ENCODE measurements around the gene UBE2D4.
"Not testable (repeated sequence)": the region's sequence is repeated elsewhere in the genome, so short reads cannot be mapped to it uniquely, and the experiment has no call there.

Gene UBE2D4

DNA sequence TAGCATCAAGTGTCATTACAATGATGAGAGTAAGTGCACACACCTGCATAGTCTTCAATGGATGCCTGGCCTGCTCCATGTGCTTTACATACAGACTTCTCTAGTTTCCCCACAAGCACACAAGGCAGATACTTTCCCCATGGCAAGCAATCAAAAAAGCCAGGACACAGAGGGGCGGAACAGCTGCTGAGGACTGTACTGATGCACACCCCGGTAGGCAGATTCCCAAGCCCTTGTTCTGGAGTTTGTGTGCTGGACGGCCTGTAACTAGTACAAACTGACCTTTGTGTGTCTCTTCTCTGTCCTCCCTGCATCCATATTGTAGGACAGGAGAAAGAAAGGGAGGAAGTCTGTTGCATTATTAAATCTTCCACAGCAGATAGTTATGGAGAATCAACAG is 25.8 kb downstream of the UBE2D4 start:
- no peak overlapping the region for H3K4me3 ChIP-seq (ENCODE audit: low read depth, low read length)
- TF ChIP-seq, protein P1, sequence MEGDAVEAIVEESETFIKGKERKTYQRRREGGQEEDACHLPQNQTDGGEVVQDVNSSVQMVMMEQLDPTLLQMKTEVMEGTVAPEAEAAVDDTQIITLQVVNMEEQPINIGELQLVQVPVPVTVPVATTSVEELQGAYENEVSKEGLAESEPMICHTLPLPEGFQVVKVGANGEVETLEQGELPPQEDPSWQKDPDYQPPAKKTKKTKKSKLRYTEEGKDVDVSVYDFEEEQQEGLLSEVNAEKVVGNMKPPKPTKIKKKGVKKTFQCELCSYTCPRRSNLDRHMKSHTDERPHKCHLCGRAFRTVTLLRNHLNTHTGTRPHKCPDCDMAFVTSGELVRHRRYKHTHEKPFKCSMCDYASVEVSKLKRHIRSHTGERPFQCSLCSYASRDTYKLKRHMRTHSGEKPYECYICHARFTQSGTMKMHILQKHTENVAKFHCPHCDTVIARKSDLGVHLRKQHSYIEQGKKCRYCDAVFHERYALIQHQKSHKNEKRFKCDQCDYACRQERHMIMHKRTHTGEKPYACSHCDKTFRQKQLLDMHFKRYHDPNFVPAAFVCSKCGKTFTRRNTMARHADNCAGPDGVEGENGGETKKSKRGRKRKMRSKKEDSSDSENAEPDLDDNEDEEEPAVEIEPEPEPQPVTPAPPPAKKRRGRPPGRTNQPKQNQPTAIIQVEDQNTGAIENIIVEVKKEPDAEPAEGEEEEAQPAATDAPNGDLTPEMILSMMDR (IDR thresholded peaks at IDR 0.05; ENCODE audit: low read depth, low read length) = no peak

DNA sequence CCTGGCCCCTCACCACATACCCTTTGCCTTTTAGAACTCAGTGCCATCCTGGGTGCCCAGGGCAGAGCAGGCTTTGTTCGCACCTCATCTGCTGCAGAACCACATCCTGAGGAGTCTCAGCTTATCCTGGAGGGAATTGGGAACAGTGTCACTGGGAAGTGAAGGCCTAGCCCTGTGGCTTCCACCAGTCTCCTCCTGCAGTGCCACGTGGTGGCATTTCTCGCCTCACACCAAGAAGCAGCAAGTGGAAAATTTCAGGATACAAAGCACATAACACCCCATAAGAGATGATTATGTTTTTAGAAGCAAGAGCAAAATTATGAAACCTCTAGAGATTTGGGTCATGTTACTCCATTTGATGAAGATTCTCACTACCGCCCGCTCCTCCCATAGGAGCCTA is 26.8 kb downstream of the UBE2D4 start:
- H3K4me3 ChIP-seq (ENCODE audit: low read depth, low read length) = no peak overlapping the region
- TF ChIP-seq, protein P1 (IDR thresholded peaks at IDR 0.05; ENCODE audit: low read depth, low read length) = no peak

GRCh38 chr7:43954524-43955228 is 28.4 kb downstream of the UBE2D4 start:
- H3K4me3 ChIP-seq (ENCODE audit: low read depth, low read length) = no peak overlapping the region
- TF ChIP-seq, protein P1 (IDR thresholded peaks at IDR 0.05; ENCODE audit: low read depth, low read length) = peak; percentile 59

DNA sequence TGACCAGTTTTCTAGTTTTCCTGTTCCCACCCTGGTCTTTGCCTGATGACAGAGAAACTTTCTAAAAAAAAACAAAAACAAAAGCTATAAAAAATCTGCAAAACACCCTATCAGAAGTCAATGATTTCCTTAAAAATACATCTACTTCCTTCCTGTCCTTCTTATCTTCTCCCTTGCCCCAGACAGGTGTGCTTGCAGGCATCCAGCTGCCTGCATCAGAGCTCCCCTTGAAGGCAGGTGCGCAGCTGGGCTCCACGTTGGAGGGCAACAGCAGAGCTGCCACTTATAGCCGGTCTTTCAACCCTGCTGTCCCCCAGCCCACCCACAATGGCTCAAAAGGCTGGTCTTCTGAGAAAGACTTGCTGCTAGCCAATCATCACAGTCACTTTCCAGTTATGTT is 29.8 kb downstream of the UBE2D4 start:
- H3K4me3 ChIP-seq (ENCODE audit: low read depth, low read length) = no peak overlapping the region
- TF ChIP-seq, protein P1 (IDR thresholded peaks at IDR 0.05; ENCODE audit: low read depth, low read length) = no peak

GRCh38 chr7:43960933-43961332 is 34.7 kb downstream of the UBE2D4 start:
- TF ChIP-seq, protein P1 (IDR thresholded peaks at IDR 0.05; ENCODE audit: low read depth, low read length) = no peak
- no peak overlapping the region for H3K4me3 ChIP-seq (ENCODE audit: low read depth, low read length)

GRCh38 chr7:43966392-43966791 is 40.2 kb downstream of the UBE2D4 start:
- H3K4me3 ChIP-seq (ENCODE audit: low read depth, low read length) = not testable (repeated sequence)

DNA sequence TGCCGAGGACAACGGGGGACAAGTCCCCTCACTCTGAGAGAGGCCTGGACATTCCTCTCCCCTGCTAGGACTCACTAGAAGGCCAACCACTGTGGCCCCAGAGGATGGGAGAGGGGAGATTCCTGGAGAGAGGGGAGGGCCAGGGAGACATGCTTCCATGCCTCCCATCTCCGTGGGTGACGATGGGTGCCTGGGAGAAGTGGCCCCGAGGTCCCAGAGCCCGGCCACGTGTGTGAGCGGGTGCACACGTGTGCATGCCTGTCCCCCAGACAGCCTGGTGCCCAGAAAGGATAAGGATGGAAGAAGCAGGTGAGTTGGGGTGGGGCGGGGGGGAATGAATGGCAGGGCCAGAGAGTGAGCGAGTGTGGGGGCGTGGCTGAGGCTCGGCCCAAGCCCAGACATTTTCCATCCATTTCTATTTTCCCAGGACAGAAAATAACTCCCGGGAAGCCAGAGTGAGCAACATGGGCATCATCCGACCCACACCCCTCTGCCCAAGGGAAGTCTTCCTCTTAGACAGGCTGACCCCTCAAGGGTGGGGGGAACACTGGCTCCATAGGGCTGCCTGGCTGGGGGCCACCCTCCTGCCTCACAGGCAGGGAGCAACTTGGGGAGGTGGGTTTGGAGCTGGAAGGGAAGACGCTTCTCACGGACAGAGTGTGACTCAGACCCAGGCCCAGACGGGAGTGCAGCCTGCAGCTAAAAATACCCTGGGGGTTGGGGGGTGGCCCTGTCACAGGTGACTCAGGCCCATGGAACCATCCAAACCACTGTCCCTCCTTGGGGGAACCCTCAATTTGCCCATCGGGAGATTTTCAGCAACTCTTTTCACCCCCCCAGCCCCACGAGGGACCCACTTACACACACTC is 42.2 kb downstream of the UBE2D4 start:
- H3K4me3 ChIP-seq (ENCODE audit: low read depth, low read length) = not testable (repeated sequence)

GRCh38 chr7:43969586-43969985 is 43.4 kb downstream of the UBE2D4 start:
- not testable (repeated sequence) for H3K4me3 ChIP-seq (ENCODE audit: low read depth, low read length)

GRCh38 chr7:43970698-43971097 is 44.5 kb downstream of the UBE2D4 start:
- not testable (repeated sequence) for H3K4me3 ChIP-seq (ENCODE audit: low read depth, low read length)

GRCh38 chr7:43974033-43974573 is 47.9 kb downstream of the UBE2D4 start:
- not testable (repeated sequence) for H3K4me3 ChIP-seq (ENCODE audit: low read depth, low read length)

DNA sequence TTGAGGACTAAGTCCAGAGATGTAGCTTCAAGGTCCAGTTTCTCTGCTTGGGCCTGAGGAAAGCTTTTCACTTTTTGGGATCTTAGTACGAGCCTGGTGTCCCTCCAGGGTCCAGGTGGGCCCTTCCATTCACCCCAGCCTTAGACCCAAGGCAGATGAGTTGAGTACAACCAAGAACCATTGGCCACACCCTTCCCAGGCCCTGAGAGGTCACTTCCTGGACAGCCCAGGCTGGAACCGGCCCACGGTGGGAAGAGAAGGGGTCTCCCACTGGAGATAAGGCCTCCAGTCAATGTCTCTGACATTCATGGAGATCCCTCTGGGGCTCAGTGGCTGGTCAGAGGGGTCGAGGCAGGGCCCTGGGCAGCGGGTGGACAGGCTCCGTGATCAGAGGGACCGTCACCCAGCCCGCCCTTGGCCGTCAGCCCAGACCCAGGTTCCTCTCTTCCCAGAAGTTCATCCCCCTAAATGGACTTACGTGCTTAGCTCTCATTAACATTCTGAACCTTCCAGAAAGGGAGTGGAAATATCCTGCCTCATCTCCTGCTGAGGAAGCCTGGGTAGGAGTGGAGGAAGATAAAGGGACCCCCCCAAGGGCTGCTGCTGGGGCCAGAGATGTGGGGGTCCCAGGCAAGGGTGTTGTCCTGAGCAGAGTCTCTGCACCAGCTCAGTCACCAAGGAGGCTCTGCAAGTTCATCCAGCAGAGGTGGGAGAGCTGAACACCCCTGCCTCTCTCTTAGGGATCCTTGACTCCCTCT is 48.7 kb downstream of the UBE2D4 start:
- H3K4me3 ChIP-seq (ENCODE audit: low read depth, low read length) = not testable (repeated sequence)

All from WI38 (cell line).